ENCODE data around the gene CA10. TPM values are rescaled to one million over a fixed set of nuclear protein-coding genes. Genes with fewer than 3 reads are reported as not detected.

Gene CA10
- total RNA-seq, 2 donors from 2014 or later: 0.91 TPM; not detected in 1

DNA sequence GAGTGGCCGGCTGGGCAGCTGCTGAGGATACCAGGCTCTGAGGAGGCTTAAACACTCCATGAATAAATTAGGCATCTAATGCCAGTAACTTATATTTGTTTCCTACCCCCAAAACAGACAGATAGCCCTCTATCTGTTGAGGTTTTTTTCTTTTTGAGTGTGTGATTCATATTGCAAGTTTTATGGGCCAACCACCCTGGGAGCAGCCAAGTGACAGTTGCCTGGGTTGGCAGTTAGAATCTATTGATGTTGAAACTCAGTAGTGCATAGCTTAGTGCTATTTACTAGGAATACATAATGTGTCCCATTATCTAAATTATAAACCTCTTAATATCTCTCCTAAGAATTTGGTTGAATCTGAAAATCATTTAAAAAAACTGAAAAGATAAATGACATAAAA is 397.4 kb downstream of the CA10 start:
- Histone ChIP-seq H3K36me3 (no peaks in the 10 kb centered on the region), H3K9me3 (no peaks in the 10 kb centered on the region), H3K4me3 (no peak overlapping the region), H3K4me1 (replicated peaks) (no peaks in the 10 kb centered on the region), H3K27me3 (replicated peaks; ENCODE audit: insufficient read depth) (no peaks in the 10 kb centered on the region), H3K27ac (no peak overlapping the region)
- no peak for DNase-seq (ENCODE audit: low spot score)
- WGBS: 87% methylated on average over 1 of the region's 1 CpG
- no peak for TF ChIP-seq POLR2AphosphoS5 (IDR thresholded peaks at IDR 0.05)
- TF ChIP-seq, protein P1, sequence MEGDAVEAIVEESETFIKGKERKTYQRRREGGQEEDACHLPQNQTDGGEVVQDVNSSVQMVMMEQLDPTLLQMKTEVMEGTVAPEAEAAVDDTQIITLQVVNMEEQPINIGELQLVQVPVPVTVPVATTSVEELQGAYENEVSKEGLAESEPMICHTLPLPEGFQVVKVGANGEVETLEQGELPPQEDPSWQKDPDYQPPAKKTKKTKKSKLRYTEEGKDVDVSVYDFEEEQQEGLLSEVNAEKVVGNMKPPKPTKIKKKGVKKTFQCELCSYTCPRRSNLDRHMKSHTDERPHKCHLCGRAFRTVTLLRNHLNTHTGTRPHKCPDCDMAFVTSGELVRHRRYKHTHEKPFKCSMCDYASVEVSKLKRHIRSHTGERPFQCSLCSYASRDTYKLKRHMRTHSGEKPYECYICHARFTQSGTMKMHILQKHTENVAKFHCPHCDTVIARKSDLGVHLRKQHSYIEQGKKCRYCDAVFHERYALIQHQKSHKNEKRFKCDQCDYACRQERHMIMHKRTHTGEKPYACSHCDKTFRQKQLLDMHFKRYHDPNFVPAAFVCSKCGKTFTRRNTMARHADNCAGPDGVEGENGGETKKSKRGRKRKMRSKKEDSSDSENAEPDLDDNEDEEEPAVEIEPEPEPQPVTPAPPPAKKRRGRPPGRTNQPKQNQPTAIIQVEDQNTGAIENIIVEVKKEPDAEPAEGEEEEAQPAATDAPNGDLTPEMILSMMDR (IDR thresholded peaks at IDR 0.05): no peak
- TF ChIP-seq POLR2A (IDR thresholded peaks at IDR 0.05): no peak
- intact Hi-C loops (cut with DNase I): loop anchor here (10.0 kb wide), 1 partner anchor 354 kb away; no protein-coding TSS in a partner anchor

DNA sequence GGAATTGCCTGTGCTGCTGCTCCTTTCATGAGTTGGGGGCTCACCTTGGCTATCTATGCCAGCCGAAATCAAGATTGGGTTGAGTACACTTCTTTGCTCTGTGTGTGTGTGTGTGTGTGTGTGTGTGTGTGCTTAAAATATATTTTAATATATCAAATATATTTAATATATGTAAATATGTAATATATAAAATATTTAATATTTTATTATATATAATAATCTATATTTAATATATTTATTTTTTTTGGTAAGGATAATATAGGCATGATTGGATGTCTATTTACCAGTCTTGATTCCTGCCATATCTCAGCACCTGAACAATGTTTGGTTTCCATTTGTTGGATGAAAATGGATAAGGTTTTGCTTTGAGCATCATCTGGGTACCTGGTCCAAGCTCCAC is 399.3 kb downstream of the CA10 start:
- no peak overlapping the region for H3K27ac ChIP-seq
- no peak for DNase-seq (ENCODE audit: low spot score)
- no peaks in the 10 kb centered on the region for H3K27me3 ChIP-seq (replicated peaks; ENCODE audit: insufficient read depth)
- H3K4me3 ChIP-seq: no peak overlapping the region
- 96% methylated on average over 1 of the region's 1 CpG for WGBS
- H3K9me3 ChIP-seq: no peaks in the 10 kb centered on the region
- TF ChIP-seq POLR2AphosphoS5 (IDR thresholded peaks at IDR 0.05): no peak
- TF ChIP-seq, protein P1 (IDR thresholded peaks at IDR 0.05): no peak
- TF ChIP-seq POLR2A (IDR thresholded peaks at IDR 0.05): no peak
- H3K36me3 ChIP-seq: no peaks in the 10 kb centered on the region
- intact Hi-C loops (cut with DNase I): no loop called here
- no peaks in the 10 kb centered on the region for H3K4me1 ChIP-seq (replicated peaks)

DNA sequence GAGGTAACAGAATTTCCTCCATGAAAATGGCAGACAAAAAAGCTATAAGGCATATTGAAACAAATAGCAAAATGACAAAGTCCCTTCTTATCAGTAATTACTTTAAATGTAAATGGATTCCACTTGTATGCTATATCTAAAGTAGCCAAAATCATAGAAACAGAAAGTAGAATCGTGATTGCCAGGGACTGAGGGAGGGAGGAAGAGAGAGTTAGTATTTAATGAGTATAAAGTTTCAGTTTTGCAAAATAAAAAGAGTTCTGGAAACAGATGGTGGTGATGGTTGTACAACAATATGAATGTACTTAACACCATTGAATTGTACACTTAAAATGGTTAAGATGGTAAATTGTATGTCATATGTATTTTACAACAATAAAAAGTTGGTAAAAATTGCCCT is 407.4 kb downstream of the CA10 start:
- no peaks in the 10 kb centered on the region for H3K36me3 ChIP-seq
- WGBS: 54% methylated on average over 1 of the region's 1 CpG
- no peak for DNase-seq (ENCODE audit: low spot score)
- no peaks in the 10 kb centered on the region for H3K4me1 ChIP-seq (replicated peaks)
- no peak overlapping the region for H3K27ac ChIP-seq
- no peak overlapping the region for H3K4me3 ChIP-seq
- TF ChIP-seq, protein P1 (IDR thresholded peaks at IDR 0.05): no peak
- no peak for TF ChIP-seq POLR2AphosphoS5 (IDR thresholded peaks at IDR 0.05)
- intact Hi-C loops (cut with DNase I): no loop called here
- no peaks in the 10 kb centered on the region for H3K9me3 ChIP-seq
- H3K27me3 ChIP-seq (replicated peaks; ENCODE audit: insufficient read depth): no peaks in the 10 kb centered on the region

DNA sequence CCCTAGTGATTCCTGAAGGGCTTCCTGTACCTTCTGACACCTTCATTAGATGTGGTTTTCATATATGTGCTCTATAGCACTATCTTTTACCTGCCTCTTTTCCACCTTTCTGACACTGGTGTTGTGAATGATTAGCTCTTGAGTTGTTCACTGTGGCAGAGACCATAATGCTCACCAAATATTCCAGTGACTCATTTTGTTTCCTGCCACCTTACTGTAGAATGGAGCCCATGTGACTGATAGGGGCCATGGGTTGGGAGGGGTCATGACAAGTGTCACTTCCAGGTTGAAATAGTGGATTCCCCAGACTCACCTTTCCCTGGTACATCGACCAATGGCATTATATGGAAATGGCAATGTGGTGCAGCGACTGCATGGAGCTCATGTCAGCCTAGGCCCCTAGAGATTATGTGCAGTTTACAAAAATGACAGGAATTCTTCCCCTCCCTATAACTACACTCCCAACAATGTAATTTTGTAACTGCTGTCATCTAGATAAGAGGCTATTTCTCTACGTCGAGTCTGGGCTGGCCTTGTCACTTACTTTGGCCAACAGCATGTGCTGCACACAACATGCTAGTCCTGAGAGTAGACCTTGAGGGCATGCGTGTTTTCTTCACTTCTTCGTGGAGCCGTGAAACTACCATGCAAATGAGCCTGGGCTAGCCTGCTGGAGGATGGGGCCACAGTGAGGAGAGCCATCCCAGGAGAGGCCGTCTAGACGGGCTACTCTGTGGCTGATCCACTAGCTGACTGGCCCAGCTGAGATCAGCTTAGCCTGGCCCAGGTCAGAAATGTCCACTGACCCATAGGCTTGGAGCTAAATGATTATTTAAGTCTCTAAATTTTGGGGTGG is 409.5 kb downstream of the CA10 start:
- no peak overlapping the region for H3K27ac ChIP-seq
- DNase-seq (ENCODE audit: low spot score): no peak
- H3K9me3 ChIP-seq: no peaks in the 10 kb centered on the region
- H3K4me3 ChIP-seq: no peak overlapping the region
- no peaks in the 10 kb centered on the region for H3K36me3 ChIP-seq
- no peaks in the 10 kb centered on the region for H3K4me1 ChIP-seq (replicated peaks)
- no peak for TF ChIP-seq POLR2AphosphoS5 (IDR thresholded peaks at IDR 0.05)
- TF ChIP-seq, protein P1 (IDR thresholded peaks at IDR 0.05): no peak
- TF ChIP-seq POLR2A (IDR thresholded peaks at IDR 0.05): no peak
- intact Hi-C loops (cut with DNase I): no loop called here
- no peaks in the 10 kb centered on the region for H3K27me3 ChIP-seq (replicated peaks; ENCODE audit: insufficient read depth)
- 75% methylated on average over 9 of the region's 9 CpGs for WGBS

DNA sequence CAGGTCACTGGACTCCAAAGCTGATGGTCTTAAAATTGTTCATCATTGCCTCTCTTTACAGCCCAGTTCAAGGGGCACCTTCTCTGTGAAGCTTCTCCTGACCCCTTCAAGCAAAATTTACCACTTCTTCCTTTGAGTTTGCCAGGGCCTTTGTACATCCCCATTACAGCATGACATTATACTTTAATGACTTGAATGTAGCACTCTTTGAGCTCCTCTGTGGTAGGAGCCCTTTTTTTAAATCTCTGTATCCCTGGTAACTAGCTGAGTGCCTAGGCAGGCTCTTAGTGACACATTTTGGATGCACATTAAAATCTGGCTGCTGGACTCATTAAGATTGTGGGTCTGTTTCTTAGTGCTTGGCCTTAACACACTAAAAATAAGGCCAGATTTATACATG is 412.1 kb downstream of the CA10 start:
- TF ChIP-seq POLR2AphosphoS5 (IDR thresholded peaks at IDR 0.05): no peak
- no peak for TF ChIP-seq POLR2A (IDR thresholded peaks at IDR 0.05)
- TF ChIP-seq, protein P1 (IDR thresholded peaks at IDR 0.05): no peak
- H3K27ac ChIP-seq: no peak overlapping the region
- no peaks in the 10 kb centered on the region for H3K9me3 ChIP-seq
- no peaks in the 10 kb centered on the region for H3K36me3 ChIP-seq
- intact Hi-C loops (cut with DNase I): no loop called here
- no peaks in the 10 kb centered on the region for H3K27me3 ChIP-seq (replicated peaks; ENCODE audit: insufficient read depth)
- DNase-seq (ENCODE audit: low spot score): no peak
- H3K4me1 ChIP-seq (replicated peaks): no peaks in the 10 kb centered on the region
- no peak overlapping the region for H3K4me3 ChIP-seq
